GM21367 (cell line): Measurements from ENCODE around the gene MAPKBP1.

Experiments
- ATAC-seq: cut with Tn5 transposase; IDR thresholded peaks from one replicate; pipeline ENCODE4 v1.9.1; 2021; ENCODE audit not compliant: unreplicated experiment

The MAPKBP1 gene

GRCh38 chr15:41866263-41866703 lies 92.0 kb downstream of the MAPKBP1 start:
- ATAC-seq = no peak

GRCh38 chr15:41866872-41867579 lies 92.7 kb downstream of the MAPKBP1 start:
- no peak for ATAC-seq

GRCh38 chr15:41868321-41868720 lies 94.0 kb downstream of the MAPKBP1 start:
- no peak for ATAC-seq

- no peak for ATAC-seq
Measured at GRCh38 chr15:41869770-41870688, 95.7 kb downstream of the MAPKBP1 start.

GRCh38 chr15:41870689-41871081 lies 96.4 kb downstream of the MAPKBP1 start:
- ATAC-seq = no peak

GRCh38 chr15:41871175-41871905 lies 97.1 kb downstream of the MAPKBP1 start:
- no peak for ATAC-seq

- ATAC-seq = no peak
Measured at GRCh38 chr15:41872166-41872747, 98.0 kb downstream of the MAPKBP1 start.

GRCh38 chr15:41873711-41874110 lies 99.4 kb downstream of the MAPKBP1 start:
- no peak for ATAC-seq

- ATAC-seq = no peak
Measured at GRCh38 chr15:41874736-41875135, 100.5 kb downstream of the MAPKBP1 start.

GRCh38 chr15:41876007-41876406 lies 101.7 kb downstream of the MAPKBP1 start:
- no peak for ATAC-seq

GRCh38 chr15:41876689-41877088 lies 102.4 kb downstream of the MAPKBP1 start:
- no peak for ATAC-seq
